Neural cell (in vitro differentiated cells): ENCODE measurements around the gene ADCY5. TPM values are rescaled to one million over a fixed set of nuclear protein-coding genes. Genes with fewer than 3 reads are reported as not detected.

Experiments used
- H2AFZ ChIP-seq: fragments of 200-600, 300-800 bp; sonication (generic), shearing (Covaris generic); 2 replicates; pipeline ENCODE4 v1.6.0; 2014; ENCODE audit warnings: low read depth, mild to moderate bottlenecking, antibody characterized with exemption, low read length, moderate library complexity
- H3F3A ChIP-seq: fragments of 200-600 bp; shearing (Covaris generic); 2 replicates; pipeline ENCODE4 v1.6.1; 2016; ENCODE audit warnings: mild to moderate bottlenecking, moderate library complexity, mixed read lengths, antibody characterized with exemption, low read length; ENCODE audit not compliant: insufficient read depth, poor library complexity, severe bottlenecking
- H3K27ac ChIP-seq: fragments of 200-600, 300-800 bp; sonication (generic), shearing (Covaris generic); 2 replicates; pipeline ENCODE4 v1.5.1; 2014; ENCODE audit warnings: mild to moderate bottlenecking, low read length, moderate library complexity
- H3K27me3 ChIP-seq: fragments of 300-800, 200-600 bp; sonication (generic), shearing (Covaris generic); 2 replicates; pipeline ENCODE4 v1.6.0; 2014; ENCODE audit warnings: mild to moderate bottlenecking, low read depth, low read length, moderate library complexity; ENCODE audit not compliant: insufficient read depth
- H3K36me3 ChIP-seq: fragments of 300-800, 200-600 bp; sonication (generic), shearing (Covaris generic); 2 replicates; pipeline ENCODE4 v1.5.1; 2014; ENCODE audit warnings: mild to moderate bottlenecking, antibody characterized with exemption, low read length, moderate library complexity; ENCODE audit not compliant: insufficient read depth
- H3K4me2 ChIP-seq: fragments of 300-800, 200-600 bp; sonication (generic), shearing (Covaris generic); 2 replicates; pipeline ENCODE4 v1.6.0; 2014; ENCODE audit warnings: mild to moderate bottlenecking, low read length
- H3K4me3 ChIP-seq: fragments of 300-800, 200-600 bp; sonication (generic), shearing (Covaris generic); 2 replicates; pipeline ENCODE4 v1.5.1; 2014; ENCODE audit warnings: mild to moderate bottlenecking, low read length, moderate library complexity
- H3K79me2 ChIP-seq: fragments of 200-600 bp; shearing (Covaris generic); replicated peaks from 2 replicates; pipeline ENCODE4 v1.6.0; 2014; ENCODE audit warnings: mild to moderate bottlenecking, low read length, moderate library complexity; ENCODE audit not compliant: insufficient read depth
- H3K9ac ChIP-seq: fragments of 300-800, 200-600 bp; sonication (generic), shearing (Covaris generic); 2 replicates; pipeline ENCODE4 v1.6.1; 2016; ENCODE audit warnings: mild to moderate bottlenecking, low read length, mixed read lengths
- H3K9me2 ChIP-seq: fragments of 200-600 bp; shearing (Covaris generic); 2 replicates; pipeline ENCODE4 v1.6.1; 2016; ENCODE audit warnings: mild to moderate bottlenecking, low read length, mixed read lengths; ENCODE audit not compliant: insufficient read depth
- H3K9me3 ChIP-seq: fragments of 200-600, 300-800 bp; sonication (generic), shearing (Covaris generic); 2 replicates; pipeline ENCODE4 v1.6.1; 2016; ENCODE audit warnings: mild to moderate bottlenecking, mixed run types, low read length, moderate library complexity, mixed read lengths
- H4K20me1 ChIP-seq: fragments of 200-600 bp; shearing (Covaris generic); 2 replicates; pipeline ENCODE4 v1.6.1; 2016; ENCODE audit warnings: mild to moderate bottlenecking, mixed run types; ENCODE audit not compliant: insufficient read depth
- EP300 ChIP-seq: fragments of 450-650 bp; conservative IDR thresholded peaks from 2 replicates; pipeline ENCODE4 v1.6.1; 2014; ENCODE audit warnings: antibody characterized with exemption, mild to moderate bottlenecking, moderate library complexity; ENCODE audit not compliant: poor library complexity, severe bottlenecking
- EZH2 ChIP-seq: fragments of 200-600, 300-800 bp; shearing (Covaris generic), sonication (generic); IDR thresholded peaks from 2 replicates; pipeline ENCODE4 v1.6.1; 2014; ENCODE audit warnings: antibody characterized with exemption, low read length, borderline replicate concordance, mild to moderate bottlenecking; ENCODE audit not compliant: insufficient read depth, poor library complexity, severe bottlenecking
- MXI1 ChIP-seq: fragments of 450-650 bp; conservative IDR thresholded peaks from 2 replicates; pipeline ENCODE4 v1.6.1; 2014; ENCODE audit warnings: antibody characterized with exemption, mild to moderate bottlenecking; ENCODE audit not compliant: poor library complexity, severe bottlenecking
- POLR2AphosphoS5 ChIP-seq: IDR thresholded peaks from 2 replicates; pipeline ENCODE4 v1.6.1; 2012
- RAD21 ChIP-seq: fragments of 450-650 bp; conservative IDR thresholded peaks from 2 replicates; pipeline ENCODE4 v1.6.1; 2014; ENCODE audit warnings: antibody characterized with exemption, mild to moderate bottlenecking, moderate library complexity
- SMC3 ChIP-seq: fragments of 450-650 bp; conservative IDR thresholded peaks from 2 replicates; pipeline ENCODE4 v1.6.1; 2014; ENCODE audit warnings: antibody characterized with exemption, mild to moderate bottlenecking, moderate library complexity; ENCODE audit not compliant: poor library complexity
- TAF1 ChIP-seq: IDR thresholded peaks from 2 replicates; pipeline ENCODE4 v1.6.1; 2012; ENCODE audit warnings: low read depth
- polyA plus RNA-seq: library from polyadenylated mRNA; depleted of rRNA; stranded (reverse); fragments of >200 nt; gene quantifications from 2 replicates; pipeline ENCODE4 v1.2.3, GENCODE V29; 2014
- TF ChIP-seq, protein P1 (sequence below): fragments of 450-650 bp; IDR thresholded peaks from 2 replicates; pipeline ENCODE4 v1.5.1; 2014; ENCODE audit warnings: antibody characterized with exemption, mild to moderate bottlenecking, moderate library complexity; ENCODE audit not compliant: poor library complexity, severe bottlenecking
- TF ChIP-seq, protein P2 (sequence below): IDR thresholded peaks from 2 replicates; pipeline ENCODE4 v1.6.1; 2012; ENCODE audit warnings: borderline replicate concordance

The ADCY5 gene
- polyA plus RNA-seq, 1 donor from 2014 or later: 7.7 TPM

DNA sequence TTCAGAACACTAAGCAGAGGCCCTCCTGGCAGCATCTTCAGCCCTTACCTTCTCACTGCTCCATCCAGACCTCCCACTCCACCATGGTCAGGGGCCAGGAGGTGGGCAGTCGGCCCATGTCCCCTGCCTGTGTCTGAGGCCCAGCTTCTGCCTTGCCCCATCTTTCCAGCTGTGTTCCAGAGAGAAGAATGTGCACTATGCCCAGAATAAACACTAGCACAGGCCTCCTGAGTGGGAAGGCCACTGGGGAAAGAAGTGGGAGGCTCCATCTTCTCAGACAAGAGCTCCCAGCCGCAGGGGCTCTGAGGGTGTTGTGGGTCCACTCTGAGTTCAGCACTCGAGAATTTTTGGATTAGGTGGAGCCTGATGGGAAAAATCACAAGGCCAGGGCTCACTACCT, 44.5 kb downstream of the ADCY5 start:
- Histone ChIP-seq H3K9me3 (no peaks in the 10 kb centered on the region), H3F3A (no peaks in the 10 kb centered on the region), H3K9ac (no peak overlapping the region), H4K20me1 (no peaks in the 10 kb centered on the region), H3K27ac (no peak overlapping the region), H3K27me3 (no peaks in the 10 kb centered on the region), H3K9me2 (no peaks in the 10 kb centered on the region), H2AFZ (no peak overlapping the region), H3K4me2 (no peak overlapping the region), H3K4me3 (no peak overlapping the region), H3K36me3 (no peaks in the 10 kb centered on the region), H3K79me2 (no peaks in the 10 kb centered on the region)
- TF ChIP-seq EZH2 (no peak), EP300 (no peak), TAF1 (no peak), MXI1 (no peak), SMC3 (no peak), POLR2AphosphoS5 (no peak), RAD21 (no peak)
- TF ChIP-seq, protein P1, sequence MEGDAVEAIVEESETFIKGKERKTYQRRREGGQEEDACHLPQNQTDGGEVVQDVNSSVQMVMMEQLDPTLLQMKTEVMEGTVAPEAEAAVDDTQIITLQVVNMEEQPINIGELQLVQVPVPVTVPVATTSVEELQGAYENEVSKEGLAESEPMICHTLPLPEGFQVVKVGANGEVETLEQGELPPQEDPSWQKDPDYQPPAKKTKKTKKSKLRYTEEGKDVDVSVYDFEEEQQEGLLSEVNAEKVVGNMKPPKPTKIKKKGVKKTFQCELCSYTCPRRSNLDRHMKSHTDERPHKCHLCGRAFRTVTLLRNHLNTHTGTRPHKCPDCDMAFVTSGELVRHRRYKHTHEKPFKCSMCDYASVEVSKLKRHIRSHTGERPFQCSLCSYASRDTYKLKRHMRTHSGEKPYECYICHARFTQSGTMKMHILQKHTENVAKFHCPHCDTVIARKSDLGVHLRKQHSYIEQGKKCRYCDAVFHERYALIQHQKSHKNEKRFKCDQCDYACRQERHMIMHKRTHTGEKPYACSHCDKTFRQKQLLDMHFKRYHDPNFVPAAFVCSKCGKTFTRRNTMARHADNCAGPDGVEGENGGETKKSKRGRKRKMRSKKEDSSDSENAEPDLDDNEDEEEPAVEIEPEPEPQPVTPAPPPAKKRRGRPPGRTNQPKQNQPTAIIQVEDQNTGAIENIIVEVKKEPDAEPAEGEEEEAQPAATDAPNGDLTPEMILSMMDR: no peak
- TF ChIP-seq, protein P2, sequence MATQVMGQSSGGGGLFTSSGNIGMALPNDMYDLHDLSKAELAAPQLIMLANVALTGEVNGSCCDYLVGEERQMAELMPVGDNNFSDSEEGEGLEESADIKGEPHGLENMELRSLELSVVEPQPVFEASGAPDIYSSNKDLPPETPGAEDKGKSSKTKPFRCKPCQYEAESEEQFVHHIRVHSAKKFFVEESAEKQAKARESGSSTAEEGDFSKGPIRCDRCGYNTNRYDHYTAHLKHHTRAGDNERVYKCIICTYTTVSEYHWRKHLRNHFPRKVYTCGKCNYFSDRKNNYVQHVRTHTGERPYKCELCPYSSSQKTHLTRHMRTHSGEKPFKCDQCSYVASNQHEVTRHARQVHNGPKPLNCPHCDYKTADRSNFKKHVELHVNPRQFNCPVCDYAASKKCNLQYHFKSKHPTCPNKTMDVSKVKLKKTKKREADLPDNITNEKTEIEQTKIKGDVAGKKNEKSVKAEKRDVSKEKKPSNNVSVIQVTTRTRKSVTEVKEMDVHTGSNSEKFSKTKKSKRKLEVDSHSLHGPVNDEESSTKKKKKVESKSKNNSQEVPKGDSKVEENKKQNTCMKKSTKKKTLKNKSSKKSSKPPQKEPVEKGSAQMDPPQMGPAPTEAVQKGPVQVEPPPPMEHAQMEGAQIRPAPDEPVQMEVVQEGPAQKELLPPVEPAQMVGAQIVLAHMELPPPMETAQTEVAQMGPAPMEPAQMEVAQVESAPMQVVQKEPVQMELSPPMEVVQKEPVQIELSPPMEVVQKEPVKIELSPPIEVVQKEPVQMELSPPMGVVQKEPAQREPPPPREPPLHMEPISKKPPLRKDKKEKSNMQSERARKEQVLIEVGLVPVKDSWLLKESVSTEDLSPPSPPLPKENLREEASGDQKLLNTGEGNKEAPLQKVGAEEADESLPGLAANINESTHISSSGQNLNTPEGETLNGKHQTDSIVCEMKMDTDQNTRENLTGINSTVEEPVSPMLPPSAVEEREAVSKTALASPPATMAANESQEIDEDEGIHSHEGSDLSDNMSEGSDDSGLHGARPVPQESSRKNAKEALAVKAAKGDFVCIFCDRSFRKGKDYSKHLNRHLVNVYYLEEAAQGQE: no peak

DNA sequence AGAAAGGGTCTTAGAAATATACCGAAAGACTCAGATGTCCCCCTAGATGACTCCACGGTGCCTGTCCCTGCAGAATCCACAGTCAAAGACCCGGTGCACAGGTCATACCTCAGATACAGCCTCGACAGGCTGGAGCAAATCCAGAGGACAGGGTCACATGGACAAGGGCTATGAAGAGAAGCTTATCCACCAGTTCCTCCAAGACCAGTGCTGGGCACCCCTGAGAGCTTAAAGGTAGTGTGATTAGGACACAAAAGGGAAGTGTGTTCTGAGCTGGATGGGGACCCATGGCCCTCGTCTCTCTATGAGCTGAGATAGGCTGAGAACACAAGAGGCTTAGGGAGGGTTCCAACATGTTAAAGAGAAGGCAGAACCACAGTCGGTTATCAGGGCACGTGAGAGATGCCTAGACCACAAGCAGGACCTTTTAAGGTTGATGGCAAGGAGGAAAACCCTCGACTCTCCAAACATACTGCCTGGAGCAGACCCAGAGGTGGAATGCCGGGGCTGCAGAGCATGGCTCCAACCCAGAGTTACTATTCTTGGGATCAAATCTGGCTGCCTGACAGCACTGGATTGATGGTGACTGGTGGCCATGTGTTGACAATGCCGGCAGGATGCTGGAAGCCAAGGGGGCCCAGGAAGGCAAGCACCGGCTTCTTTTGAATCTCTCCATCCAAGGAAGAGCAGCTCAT, 46.9 kb downstream of the ADCY5 start:
- Histone ChIP-seq H3K27ac (no peak overlapping the region), H3K4me3 (no peak overlapping the region), H3K9me3 (no peaks in the 10 kb centered on the region), H3K36me3 (no peaks in the 10 kb centered on the region), H3K9me2 (no peaks in the 10 kb centered on the region), H2AFZ (no peak overlapping the region), H3K27me3 (no peaks in the 10 kb centered on the region), H3F3A (no peaks in the 10 kb centered on the region), H3K4me2 (no peak overlapping the region), H3K79me2 (no peaks in the 10 kb centered on the region), H3K9ac (no peak overlapping the region), H4K20me1 (no peaks in the 10 kb centered on the region)
- TF ChIP-seq MXI1: no peak
- no peak for TF ChIP-seq EP300
- TF ChIP-seq, protein P2: no peak
- TF ChIP-seq, protein P1: no peak
- TF ChIP-seq TAF1: no peak
- TF ChIP-seq POLR2AphosphoS5: no peak
- TF ChIP-seq SMC3: no peak
- TF ChIP-seq EZH2: no peak
- no peak for TF ChIP-seq RAD21
